HFFc6 (cell line): Measurements from ENCODE around the gene INKA2. TPM values are rescaled to one million over a fixed set of nuclear protein-coding genes. Genes with fewer than 3 reads are reported as not detected.

ENCODE experiments used
- DNase-seq: peaks from one replicate; pipeline ENCODE4 v3.0.0-alpha.2; 2018
- H3K27ac Mint-ChIP-seq: 2 replicates; pipeline ENCODE4 v1.8.0; 2020; ENCODE audit warnings: mild to moderate bottlenecking, mixed read lengths
- H3K27me3 Mint-ChIP-seq: 2 replicates; pipeline ENCODE4 v1.8.0; 2021; ENCODE audit warnings: mild to moderate bottlenecking, moderate library complexity, mixed read lengths; ENCODE audit not compliant: insufficient read depth
- H3K36me3 Mint-ChIP-seq: 2 replicates; pipeline ENCODE4 v1.8.0; 2021; ENCODE audit warnings: low read depth, mixed read lengths
- H3K4me1 Mint-ChIP-seq: 2 replicates; pipeline ENCODE4 v1.8.0; 2020; ENCODE audit warnings: low read depth, mixed read lengths
- H3K4me3 Mint-ChIP-seq: 2 replicates; pipeline ENCODE4 v1.8.0; 2020; ENCODE audit warnings: mild to moderate bottlenecking, moderate library complexity, mixed read lengths
- H3K9me3 Mint-ChIP-seq: 2 replicates; pipeline ENCODE4 v1.8.0; 2020; ENCODE audit warnings: mild to moderate bottlenecking, mixed read lengths
- total RNA-seq, 6 experiments: library from RNA; stranded (reverse); fragmentation: NEBNext Ultra II Directional; extraction: Animal tissue kit (Norgen Biotek cat#: 25700); gene quantifications; 2 replicates in 1 of 6; 3 replicates in 5 of 6; pipeline ENCODE4 v1.2.3, GENCODE V29; 2021
- TF ChIP-seq, protein P1 (sequence below): fragments of 200-600 bp; sonication (generic); IDR thresholded peaks from 2 replicates; pipeline ENCODE4 v1.5.0; 2021; ENCODE audit warnings: antibody characterized with exemption, mild to moderate bottlenecking

INKA2 gene
- total RNA-seq, 6 experiments from 2014 or later: 1.7 to 3.5 (median 2.6) TPM

DNA sequence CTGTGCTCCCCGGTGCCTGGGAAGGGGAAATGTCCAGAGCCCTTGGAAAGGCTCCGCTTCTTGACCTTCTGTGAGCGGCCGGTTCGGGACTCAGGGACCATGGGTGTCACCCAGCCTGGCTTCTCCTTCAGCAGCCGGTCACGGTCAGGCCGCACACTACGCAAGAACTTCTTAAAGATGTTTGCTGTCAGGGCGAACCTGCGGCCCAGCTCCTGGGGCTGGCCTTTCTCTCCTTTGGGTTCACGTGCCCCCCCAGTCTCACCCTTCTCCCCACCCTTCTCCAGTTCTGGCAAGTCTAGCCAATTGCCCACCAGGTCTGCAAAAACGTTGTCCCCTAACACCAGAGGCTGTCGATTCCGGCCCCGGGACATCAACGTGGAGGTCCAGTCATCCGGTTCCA lies 12.1 kb downstream of the INKA2 start:
- no peak overlapping the region for H3K27ac Mint-ChIP-seq
- peaks cover 7% of the 10 kb centered on the region for H3K4me1 Mint-ChIP-seq
- no peaks in the 10 kb centered on the region for H3K36me3 Mint-ChIP-seq
- TF ChIP-seq, protein P1, sequence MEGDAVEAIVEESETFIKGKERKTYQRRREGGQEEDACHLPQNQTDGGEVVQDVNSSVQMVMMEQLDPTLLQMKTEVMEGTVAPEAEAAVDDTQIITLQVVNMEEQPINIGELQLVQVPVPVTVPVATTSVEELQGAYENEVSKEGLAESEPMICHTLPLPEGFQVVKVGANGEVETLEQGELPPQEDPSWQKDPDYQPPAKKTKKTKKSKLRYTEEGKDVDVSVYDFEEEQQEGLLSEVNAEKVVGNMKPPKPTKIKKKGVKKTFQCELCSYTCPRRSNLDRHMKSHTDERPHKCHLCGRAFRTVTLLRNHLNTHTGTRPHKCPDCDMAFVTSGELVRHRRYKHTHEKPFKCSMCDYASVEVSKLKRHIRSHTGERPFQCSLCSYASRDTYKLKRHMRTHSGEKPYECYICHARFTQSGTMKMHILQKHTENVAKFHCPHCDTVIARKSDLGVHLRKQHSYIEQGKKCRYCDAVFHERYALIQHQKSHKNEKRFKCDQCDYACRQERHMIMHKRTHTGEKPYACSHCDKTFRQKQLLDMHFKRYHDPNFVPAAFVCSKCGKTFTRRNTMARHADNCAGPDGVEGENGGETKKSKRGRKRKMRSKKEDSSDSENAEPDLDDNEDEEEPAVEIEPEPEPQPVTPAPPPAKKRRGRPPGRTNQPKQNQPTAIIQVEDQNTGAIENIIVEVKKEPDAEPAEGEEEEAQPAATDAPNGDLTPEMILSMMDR: no peak
- H3K9me3 Mint-ChIP-seq: no peaks in the 10 kb centered on the region
- no peak overlapping the region for H3K4me3 Mint-ChIP-seq
- no peaks in the 10 kb centered on the region for H3K27me3 Mint-ChIP-seq
- no peak for DNase-seq

DNA sequence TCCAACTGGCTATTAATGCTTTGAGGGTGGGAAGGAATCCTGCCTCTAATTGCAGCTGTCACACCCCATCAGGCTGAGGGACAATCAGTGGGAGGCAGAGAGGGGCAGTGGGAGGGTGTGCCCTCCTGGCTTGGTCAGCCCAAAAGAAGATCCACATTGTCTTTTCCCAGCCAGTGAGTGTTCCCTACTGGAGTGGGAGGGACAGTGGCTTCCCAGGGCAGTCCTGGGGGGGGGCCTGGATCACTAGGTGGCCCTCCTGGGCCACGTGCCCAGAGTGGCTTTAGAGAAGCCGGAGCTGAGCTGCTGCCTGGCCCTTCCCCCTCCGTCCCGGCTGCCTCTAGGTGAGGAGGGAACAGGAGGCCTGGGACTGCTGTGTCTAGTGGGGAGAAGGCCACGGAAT lies 14.0 kb downstream of the INKA2 start:
- H3K27me3 Mint-ChIP-seq: peaks cover 1% of the 10 kb centered on the region; the same call in 1 of the 2 replicates
- no peak for DNase-seq
- no peak overlapping the region for H3K4me3 Mint-ChIP-seq
- peaks cover 20% of the 10 kb centered on the region for H3K4me1 Mint-ChIP-seq
- no peaks in the 10 kb centered on the region for H3K36me3 Mint-ChIP-seq
- H3K27ac Mint-ChIP-seq: no peak overlapping the region
- TF ChIP-seq, protein P1: no peak
- no peaks in the 10 kb centered on the region for H3K9me3 Mint-ChIP-seq

DNA sequence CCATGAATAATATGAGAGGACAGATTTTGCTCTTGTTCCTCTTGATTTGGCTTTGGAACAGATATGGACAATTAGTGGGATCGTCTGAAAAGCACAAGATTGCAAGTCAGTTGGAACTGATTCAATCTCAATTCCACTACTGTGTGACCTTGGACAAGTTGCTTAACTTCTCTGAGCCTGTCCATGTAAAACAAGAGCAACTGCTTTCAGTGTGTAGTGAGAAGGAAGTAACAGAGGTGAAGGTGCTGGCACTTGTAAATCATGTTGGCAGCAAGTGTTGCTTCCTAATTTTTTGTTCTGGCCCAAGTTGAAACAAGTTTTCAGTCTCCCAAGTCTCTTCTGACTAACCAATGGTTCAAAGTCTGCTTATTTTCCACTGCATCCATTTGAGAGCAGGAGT lies 15.3 kb downstream of the INKA2 start:
- DNase-seq: no peak

DNA sequence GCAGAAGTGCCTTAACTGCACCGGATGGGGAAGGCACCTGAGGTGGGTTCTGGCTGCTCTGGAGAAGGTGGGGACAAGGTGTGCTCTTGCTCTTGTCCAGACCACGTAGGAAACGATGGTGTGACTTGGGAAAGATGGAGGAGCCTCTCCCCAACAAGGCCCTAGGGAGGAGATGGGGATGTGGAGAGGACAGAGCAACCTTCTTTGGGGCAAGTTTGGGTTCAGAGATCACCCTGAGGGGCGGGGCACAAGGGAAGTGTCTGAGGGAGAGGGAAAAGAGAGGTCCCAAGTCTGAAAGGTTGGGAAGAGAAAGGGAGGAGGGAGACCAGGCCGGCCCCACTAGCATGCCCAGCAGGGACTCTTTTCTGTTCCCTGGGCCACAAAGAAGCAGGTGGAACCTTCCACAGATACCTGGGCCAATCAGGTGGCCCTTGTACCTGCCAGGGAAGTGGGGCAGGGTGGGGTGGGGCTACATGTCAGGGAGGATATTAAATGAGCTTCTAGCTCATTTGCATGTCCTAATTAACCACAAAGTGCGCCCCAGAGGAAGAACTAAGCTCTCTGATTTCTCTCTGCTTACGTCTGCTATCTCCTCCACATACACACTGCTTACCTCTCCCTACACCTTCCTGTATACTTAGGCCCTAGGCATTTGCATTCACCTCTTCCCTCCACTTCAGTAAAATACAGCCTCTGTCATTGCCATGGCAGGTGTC lies 15.9 kb downstream of the INKA2 start:
- no peaks in the 10 kb centered on the region for H3K9me3 Mint-ChIP-seq
- H3K4me3 Mint-ChIP-seq: no peak overlapping the region
- peaks cover 1% of the 10 kb centered on the region; the same call in 1 of the 2 replicates for H3K27me3 Mint-ChIP-seq
- H3K27ac Mint-ChIP-seq: no peak overlapping the region
- peaks cover 22% of the 10 kb centered on the region for H3K4me1 Mint-ChIP-seq
- TF ChIP-seq, protein P1: no peak
- no peak for DNase-seq
- H3K36me3 Mint-ChIP-seq: no peaks in the 10 kb centered on the region

More for the DNA sequence above, 15.3 kb downstream of the INKA2 start:
- TF ChIP-seq, protein P1: no peak
- Mint-ChIP-seq H3K27me3 (peaks cover 1% of the 10 kb centered on the region; the same call in 1 of the 2 replicates), H3K27ac (no peak overlapping the region), H3K9me3 (no peaks in the 10 kb centered on the region), H3K4me1 (peaks cover 22% of the 10 kb centered on the region), H3K4me3 (no peak overlapping the region), H3K36me3 (no peaks in the 10 kb centered on the region)

DNA sequence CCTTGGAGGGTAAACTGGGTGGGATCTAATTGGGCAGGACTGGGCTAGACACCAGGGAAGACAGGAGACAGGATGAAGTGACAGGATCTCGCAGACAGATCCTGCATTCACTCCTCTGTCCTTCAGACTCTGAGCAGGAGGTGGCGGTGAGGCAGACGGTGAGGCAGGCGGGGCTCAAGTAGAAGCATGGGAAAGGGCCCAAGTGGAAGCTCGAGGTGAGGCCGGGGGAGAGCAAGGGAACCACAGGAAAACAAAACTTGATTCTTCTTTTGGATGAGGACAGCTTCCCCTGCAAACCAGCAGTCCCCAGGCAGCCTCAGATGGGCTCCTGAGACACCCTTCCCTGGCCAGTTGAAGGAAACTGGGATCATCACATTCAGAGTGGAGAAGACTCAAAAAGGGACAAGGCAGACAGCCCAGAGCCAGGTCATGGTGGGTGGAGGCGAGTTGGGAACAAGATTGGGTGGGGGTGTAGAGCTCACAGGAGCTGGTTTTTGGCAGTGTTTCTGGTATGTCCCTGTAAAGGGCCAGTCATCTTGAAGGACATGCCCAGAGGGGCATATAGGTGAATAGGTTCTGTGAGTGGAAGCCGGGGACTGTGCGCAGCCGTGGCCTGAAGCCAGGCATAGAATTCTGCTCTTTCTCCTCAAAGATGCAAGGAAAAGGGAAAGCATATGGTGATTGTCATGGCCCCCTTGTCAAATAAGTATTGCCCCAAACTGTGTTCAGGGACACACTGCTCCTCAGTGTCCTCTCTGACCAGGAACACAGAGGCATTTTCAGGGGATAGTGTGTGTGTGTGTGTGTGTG lies 18.0 kb downstream of the INKA2 start:
- peak overlapping the region; percentile 15 for H3K27ac Mint-ChIP-seq
- H3K27me3 Mint-ChIP-seq: peaks cover 3% of the 10 kb centered on the region; the same call in 1 of the 2 replicates
- peaks cover 22% of the 10 kb centered on the region for H3K4me1 Mint-ChIP-seq
- H3K9me3 Mint-ChIP-seq: no peaks in the 10 kb centered on the region
- DNase-seq: no peak
- no peak overlapping the region for H3K4me3 Mint-ChIP-seq
- TF ChIP-seq, protein P1: no peak
- H3K36me3 Mint-ChIP-seq: peaks cover 5% of the 10 kb centered on the region; the same call in 1 of the 2 replicates
